Activated T-helper 17 cell treated with anti-CD3 and anti-CD28 coated beads, Interleukin-2, amount 50 U/mL, for 72 hours (primary cell): ENCODE data around the gene CIDEB. TPM values are rescaled to one million over a fixed set of nuclear protein-coding genes. Genes with fewer than 3 reads are reported as not detected.
"Not testable (repeated sequence)": the region's sequence is repeated elsewhere in the genome, so short reads cannot be mapped to it uniquely, and the experiment has no call there.

Experiments used
- ATAC-seq: fragments of 150-1000 bp; cut with Tn5 transposase; replicated peaks from 2 replicates; pipeline ENCODE4 v1.10.0; 2021; ENCODE audit warnings: mild to moderate bottlenecking, moderate library complexity
- H3K27ac Mint-ChIP-seq: one replicate; pipeline ENCODE4 v1.8.0; 2022; ENCODE audit warnings: mixed read lengths
- H3K27me3 Mint-ChIP-seq: one replicate; pipeline ENCODE4 v1.8.0; 2022; ENCODE audit warnings: mixed read lengths
- H3K36me3 Mint-ChIP-seq: one replicate; pipeline ENCODE4 v1.8.0; 2022; ENCODE audit warnings: low read depth, mild to moderate bottlenecking, mixed read lengths
- H3K4me1 Mint-ChIP-seq: one replicate; pipeline ENCODE4 v1.8.0; 2022; ENCODE audit warnings: mixed read lengths
- H3K4me3 Mint-ChIP-seq: one replicate; pipeline ENCODE4 v1.8.0; 2022; ENCODE audit warnings: mild to moderate bottlenecking, mixed read lengths
- H3K9me3 Mint-ChIP-seq: one replicate; pipeline ENCODE4 v1.8.0; 2022; ENCODE audit warnings: mixed read lengths
- total RNA-seq, 2 donors: library from RNA; stranded (reverse); gene quantifications; one replicate each; pipeline ENCODE4 v1.2.3, GENCODE V29; 2022

CIDEB gene
- total RNA-seq, 2 donors from 2014 or later, result 14.9 to 28.1 TPM

DNA sequence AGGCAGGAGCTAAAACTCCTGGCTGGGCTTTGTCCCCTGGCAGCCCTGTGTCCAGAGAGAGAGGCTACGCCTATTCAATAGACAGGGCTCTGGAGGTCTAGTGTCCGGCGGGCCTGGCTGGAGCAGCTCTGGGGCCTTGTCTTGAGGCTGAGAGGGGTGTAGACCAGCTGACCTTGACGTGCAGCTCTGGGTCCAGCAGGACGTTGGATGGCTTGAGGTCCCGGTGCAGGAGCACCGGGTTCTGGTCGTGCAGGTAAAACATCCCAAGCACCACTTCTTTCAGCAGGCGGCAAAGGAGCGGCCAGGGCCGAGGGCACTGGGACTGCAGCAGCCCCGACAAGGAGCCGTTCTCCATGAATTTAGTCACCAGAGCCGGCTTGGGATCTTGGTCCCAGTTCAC is 31.1 kb upstream of the CIDEB start:
- no peak for ATAC-seq
- Mint-ChIP-seq H3K27me3 (peaks cover 8% of the 10 kb centered on the region), H3K4me3 (peak overlapping the region; percentile 88), H3K36me3 (peaks cover 37% of the 10 kb centered on the region), H3K27ac (no peak overlapping the region), H3K4me1 (peaks cover 4% of the 10 kb centered on the region), H3K9me3 (no peaks in the 10 kb centered on the region)

DNA sequence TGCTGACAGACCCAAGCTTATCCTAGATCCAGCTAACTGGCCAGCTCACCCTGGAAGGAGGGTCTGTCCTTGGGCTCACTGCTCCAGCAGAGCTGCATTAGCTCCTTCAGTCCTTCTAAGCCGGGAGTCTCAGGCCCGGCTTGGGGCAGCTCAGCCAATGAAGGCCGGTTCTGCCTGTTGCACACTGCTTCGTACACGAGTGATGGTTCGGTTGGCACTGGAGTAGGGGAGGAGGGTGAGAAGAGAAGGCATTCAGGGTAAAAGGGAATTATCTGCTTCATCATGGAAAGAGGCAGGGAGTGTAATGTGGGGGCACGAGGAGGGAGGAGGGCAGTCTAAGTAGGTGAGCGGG is 30.0 kb upstream of the CIDEB start:
- Mint-ChIP-seq H3K27ac (no peak overlapping the region), H3K4me3 (peak overlapping the region; percentile 88)
- ATAC-seq, result no peak

DNA sequence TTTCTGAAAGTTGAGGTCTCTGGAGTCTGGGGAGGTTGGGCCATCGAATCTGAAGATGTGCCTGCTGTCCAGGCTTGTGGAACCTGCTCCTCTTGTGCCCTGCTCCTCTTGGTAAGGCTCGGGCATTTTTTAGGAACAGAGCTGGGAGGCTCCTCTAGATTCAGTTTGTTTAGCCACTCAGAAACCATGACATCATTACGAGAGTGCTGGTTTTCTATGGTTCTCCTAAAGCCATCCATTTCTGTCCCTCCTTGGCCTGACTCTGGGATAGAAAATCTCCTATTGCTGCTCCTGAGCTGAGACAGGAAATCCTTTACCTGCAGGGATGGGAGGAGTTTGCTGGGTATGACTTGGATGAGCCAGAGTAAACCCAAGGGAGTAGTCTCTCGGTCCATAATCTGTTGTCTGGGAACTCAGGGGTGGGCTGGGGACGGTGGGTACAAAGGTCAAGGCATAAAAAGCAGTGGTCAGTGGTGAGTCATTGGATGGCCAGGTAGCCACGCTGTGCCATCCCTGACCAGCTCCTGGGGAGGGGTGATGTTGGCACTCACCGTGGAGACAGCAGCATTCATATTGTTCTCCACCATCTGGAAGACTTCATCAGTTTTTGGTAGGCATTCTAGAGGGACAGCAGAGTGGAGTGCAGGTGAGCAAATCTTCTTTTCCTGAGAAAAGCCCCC is 29.5 kb upstream of the CIDEB start:
- H3K9me3 Mint-ChIP-seq, result no peaks in the 10 kb centered on the region
- peaks cover 38% of the 10 kb centered on the region for H3K36me3 Mint-ChIP-seq
- no peak overlapping the region for H3K27ac Mint-ChIP-seq
- no peak for ATAC-seq
- peak overlapping the region; percentile 88 for H3K4me3 Mint-ChIP-seq
- H3K27me3 Mint-ChIP-seq, result peaks cover 8% of the 10 kb centered on the region
- H3K4me1 Mint-ChIP-seq, result peaks cover 10% of the 10 kb centered on the region

More for the DNA sequence above, 30.0 kb upstream of the CIDEB start:
- Mint-ChIP-seq H3K36me3 (peaks cover 37% of the 10 kb centered on the region), H3K4me1 (peaks cover 4% of the 10 kb centered on the region), H3K9me3 (no peaks in the 10 kb centered on the region), H3K27me3 (peaks cover 6% of the 10 kb centered on the region)

DNA sequence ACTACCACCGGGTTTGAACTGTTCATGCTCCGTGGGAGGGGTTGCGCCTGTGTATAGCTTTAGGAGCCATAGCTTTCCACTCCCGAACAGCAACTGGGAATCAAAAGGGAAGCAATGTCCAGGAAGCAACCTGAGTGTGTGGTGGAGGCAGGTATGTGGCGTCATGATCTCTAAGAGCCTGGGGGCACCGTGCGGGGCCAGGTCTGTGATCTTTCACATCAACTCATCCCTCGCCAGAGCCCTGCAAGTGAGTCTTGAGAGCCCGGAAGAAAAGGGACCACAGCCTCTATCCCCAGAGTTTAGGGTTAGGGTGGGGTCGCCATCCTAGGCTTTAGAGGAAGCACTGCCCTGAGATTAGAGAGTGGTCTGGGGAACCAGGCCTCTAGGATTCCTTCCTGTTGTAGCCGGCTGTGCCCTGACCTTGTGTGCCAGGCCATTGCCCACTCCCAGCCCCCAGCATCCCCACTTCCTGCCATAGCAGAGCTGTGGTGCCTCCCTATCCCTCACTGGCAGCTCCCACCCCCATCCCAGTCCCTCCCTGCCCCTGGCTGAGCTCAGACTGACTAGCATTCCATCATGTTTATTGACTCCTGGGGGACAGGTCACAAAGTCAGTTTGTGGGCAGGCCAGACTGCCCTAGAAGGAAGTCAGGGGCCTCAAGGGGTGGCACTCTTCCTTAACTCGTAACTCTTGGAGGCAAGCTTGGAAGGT is 27.8 kb upstream of the CIDEB start:
- peaks cover 43% of the 10 kb centered on the region for H3K36me3 Mint-ChIP-seq
- H3K4me1 Mint-ChIP-seq, result peaks cover 15% of the 10 kb centered on the region
- no peak for ATAC-seq
- H3K4me3 Mint-ChIP-seq, result peak overlapping the region; percentile 25
- peaks cover 12% of the 10 kb centered on the region for H3K27me3 Mint-ChIP-seq
- no peak overlapping the region for H3K27ac Mint-ChIP-seq
- H3K9me3 Mint-ChIP-seq, result no peaks in the 10 kb centered on the region

DNA sequence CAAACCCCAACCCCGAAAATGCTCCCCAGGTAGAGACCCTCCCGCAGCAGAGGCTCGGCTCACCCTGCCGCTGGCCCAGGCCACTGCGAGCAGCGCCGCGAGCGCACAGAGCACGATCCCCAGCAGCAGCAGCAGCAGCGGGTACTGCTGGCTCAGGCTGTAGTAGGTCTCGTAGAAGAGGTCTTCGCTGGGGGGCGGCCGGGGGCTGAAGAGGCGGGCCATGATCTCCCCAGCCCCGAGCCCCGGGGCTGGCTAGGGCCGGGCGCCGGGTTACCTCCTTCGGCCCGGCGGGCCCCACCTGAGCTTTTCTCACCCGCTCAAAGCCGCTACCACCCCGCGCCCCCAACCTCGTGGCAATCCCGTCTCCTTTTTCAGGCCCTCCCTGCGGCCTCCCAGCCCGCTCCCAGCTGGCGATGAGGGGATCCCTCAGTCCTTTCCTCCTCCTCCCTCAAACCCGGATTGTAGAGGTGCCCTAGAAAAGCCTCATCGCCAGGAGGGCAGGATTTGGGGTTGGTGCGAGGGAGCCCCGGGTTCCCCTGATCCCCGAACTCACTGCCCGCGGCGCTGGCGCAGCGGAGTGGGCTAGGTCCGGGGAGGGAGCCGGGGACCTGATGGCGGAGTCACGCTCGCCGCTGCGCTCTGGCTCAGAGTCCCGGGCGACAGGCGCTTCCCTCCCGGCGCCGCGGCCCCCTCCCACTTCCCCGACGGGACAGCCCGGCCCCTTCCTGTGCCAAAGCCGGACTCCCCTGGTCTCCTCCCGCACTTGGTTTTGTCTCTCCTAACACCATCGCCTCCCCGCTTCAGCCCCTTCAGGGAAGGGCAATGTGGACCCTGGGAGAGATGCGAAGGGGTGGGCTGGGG is 26.9 kb upstream of the CIDEB start, which contains the start of gene ADCY4:
Gene ADCY4, minus strand, starts transcription at position 641 of the 861 bp plus-strand sequence. Its CDS starts 419 bp downstream, at position 222.
- peaks cover 14% of the 10 kb centered on the region for H3K4me1 Mint-ChIP-seq

DNA sequence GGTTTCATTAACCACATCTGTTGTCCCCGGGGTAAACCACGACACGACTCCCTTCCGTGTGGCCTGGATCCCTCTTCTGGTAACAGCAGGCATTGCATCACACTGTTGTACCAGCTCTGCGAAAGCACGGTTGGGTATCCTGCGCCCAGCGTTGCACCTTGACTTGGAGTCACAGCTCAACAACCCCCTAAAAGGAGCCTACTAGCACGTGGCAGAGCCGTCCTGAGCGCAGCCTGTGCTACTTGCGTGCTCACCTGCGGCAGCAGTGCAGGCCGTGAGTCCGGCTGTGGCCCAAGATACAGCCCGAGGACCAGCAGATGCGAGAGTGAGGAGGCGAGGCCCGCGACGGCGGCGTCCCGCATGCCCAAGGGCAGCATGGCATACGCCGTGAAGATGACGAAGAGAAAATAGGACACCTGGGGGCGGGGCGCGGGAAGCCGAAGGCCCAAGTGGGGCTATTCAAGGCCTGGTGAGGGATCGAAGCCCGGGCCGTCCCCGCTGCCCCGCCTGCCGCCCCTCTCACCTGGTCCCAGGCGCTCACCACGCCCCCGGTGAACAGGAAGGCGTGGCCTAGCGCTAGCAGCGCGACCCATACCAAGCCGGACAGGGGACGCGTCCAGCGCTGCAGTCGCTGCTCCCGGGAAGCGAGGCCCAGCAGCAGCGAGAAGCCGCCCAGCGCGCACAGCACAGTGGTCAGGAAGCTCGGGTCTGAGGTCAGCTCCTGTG is 24.7 kb upstream of the CIDEB start:
- ATAC-seq, result peak; percentile 76
- H3K4me3 Mint-ChIP-seq, result peak overlapping the region; percentile 90
- no peaks in the 10 kb centered on the region for H3K9me3 Mint-ChIP-seq
- peak overlapping the region; percentile 77 for H3K27ac Mint-ChIP-seq
- peaks cover 31% of the 10 kb centered on the region for H3K36me3 Mint-ChIP-seq
- peaks cover 15% of the 10 kb centered on the region for H3K27me3 Mint-ChIP-seq
- peaks cover 20% of the 10 kb centered on the region for H3K4me1 Mint-ChIP-seq

More for the DNA sequence above, 26.9 kb upstream of the CIDEB start, which contains the start of gene ADCY4:
- H3K27me3 Mint-ChIP-seq, result peaks cover 15% of the 10 kb centered on the region
- H3K4me3 Mint-ChIP-seq, result peak within 1 kb of the TSS; percentile 90
- ATAC-seq, result no peak
- peaks cover 43% of the 10 kb centered on the region for H3K36me3 Mint-ChIP-seq
- no peak within 1 kb of the TSS for H3K27ac Mint-ChIP-seq
- H3K9me3 Mint-ChIP-seq, result no peaks in the 10 kb centered on the region

DNA sequence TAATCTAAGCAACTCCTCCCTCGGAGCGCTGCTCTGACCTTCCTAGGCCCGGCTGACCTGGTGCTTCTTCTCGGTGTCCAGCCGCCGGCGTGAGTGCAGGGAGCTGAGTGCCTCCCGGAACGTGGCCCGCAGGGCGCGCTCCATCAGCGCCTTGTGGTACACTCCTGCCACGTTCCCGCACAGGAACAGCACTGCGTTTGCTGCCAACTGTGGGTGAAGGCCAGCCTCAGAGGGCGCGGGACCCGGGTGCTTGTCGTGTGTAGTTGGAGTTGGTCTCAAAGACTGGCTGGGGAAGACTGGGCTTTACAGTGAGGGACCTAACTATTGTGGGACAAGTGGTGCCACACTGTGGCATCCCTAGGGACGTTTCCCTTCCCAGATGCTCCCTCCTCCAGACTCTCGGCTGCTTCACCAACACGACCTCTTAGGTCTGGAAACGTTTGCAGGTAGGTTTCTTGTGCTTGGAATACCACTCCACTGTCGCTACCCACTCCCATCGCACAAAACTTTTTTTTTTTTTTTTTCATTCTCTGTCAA is 24.0 kb upstream of the CIDEB start:
- Mint-ChIP-seq H3K36me3 (peaks cover 25% of the 10 kb centered on the region), H3K27ac (peak overlapping the region; percentile 77), H3K27me3 (peaks cover 15% of the 10 kb centered on the region), H3K4me3 (peak overlapping the region; percentile 90), H3K9me3 (no peaks in the 10 kb centered on the region), H3K4me1 (peaks cover 20% of the 10 kb centered on the region)
- ATAC-seq, result no peak

DNA sequence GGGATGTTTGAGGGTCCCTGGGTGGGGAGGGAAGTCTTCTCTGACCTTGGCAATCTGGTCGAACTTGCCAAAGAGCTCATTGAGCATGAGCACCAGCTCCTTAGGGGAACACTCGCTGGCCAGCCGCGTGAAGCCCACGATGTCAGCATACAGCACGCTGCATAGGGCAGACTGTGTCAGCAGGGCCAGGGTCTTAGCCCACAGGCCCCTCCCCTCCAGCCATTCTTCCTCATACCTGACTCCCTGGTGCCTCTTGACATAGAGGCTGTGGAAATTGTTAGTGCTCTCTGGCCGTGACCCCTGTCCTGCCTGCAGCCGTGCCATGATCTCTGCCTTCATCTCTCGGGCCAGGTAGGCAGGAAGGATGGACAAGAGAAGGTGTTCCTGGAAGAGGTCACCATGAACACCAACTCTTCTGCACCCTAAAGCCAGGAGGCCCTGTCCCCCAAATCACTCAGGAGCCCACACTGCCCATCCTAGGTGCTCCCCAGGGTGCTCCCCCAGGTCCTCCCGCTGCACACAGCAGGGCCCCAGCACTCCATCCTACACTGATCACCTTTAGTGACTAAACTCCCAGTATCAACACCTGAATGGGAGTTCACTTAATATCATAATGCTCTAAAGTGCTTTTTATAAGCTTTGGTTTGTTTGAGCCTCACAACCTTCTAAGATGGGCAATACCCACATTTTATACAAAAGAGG is 23.3 kb upstream of the CIDEB start:
- Mint-ChIP-seq H3K9me3 (no peaks in the 10 kb centered on the region), H3K27ac (no peak overlapping the region), H3K27me3 (peaks cover 15% of the 10 kb centered on the region), H3K36me3 (peaks cover 18% of the 10 kb centered on the region), H3K4me3 (peak overlapping the region; percentile 90), H3K4me1 (peaks cover 20% of the 10 kb centered on the region)
- ATAC-seq, result no peak

DNA sequence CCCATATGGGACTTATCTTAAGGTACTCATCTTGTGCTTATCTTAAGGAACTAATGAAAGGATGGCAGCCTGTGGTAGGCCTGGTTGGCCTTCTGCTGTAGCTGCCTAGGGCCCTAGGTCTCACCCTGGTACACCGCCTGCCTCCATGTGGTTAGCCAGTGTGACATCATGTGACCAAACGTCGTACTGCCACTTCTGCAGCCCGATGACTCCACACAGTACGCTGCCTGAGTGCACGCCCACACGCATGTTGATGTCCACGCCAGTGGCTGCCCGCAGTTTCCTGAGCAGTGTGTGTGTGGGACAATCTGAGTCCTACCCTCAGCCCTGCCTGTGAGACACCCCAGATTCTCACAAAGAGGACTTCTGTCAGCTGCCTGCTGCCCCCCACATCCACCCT is 22.0 kb upstream of the CIDEB start:
- no peak overlapping the region for H3K4me3 Mint-ChIP-seq
- H3K27me3 Mint-ChIP-seq, result peaks cover 9% of the 10 kb centered on the region
- ATAC-seq, result peak; percentile 82
- peaks cover 7% of the 10 kb centered on the region for H3K36me3 Mint-ChIP-seq
- H3K27ac Mint-ChIP-seq, result peak overlapping the region; percentile 31
- peaks cover 20% of the 10 kb centered on the region for H3K4me1 Mint-ChIP-seq
- H3K9me3 Mint-ChIP-seq, result no peaks in the 10 kb centered on the region

DNA sequence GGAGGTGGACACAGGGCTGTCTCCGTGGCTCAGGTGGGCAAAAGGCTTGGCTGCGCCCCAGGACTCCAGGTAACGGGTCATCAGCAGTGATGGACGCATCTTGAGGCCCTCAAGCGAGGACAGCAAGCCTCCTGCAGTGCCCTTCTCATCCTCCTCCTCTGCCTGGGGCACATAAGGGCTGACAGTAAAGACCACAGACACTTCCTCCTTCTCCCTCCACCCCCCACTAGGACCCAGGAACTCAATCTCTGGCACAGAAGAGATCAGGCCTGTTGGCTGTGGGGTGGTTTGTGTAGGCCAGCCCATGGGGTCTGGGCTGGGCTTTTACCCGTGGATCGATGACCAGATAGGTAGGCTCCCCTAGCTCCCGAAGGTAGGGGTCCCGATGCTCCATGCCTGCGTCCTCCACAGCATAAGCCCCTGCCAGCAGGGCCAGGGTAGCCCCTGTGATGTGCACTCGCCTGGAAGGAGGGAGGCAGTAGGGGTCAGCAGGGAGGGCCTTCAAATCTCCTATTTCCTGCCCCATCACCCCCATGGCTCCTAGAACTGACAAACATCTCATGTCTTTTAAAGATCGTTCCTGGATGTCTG is 21.4 kb upstream of the CIDEB start:
- Mint-ChIP-seq H3K27me3 (peaks cover 9% of the 10 kb centered on the region), H3K4me3 (no peak overlapping the region), H3K27ac (peak overlapping the region; percentile 74), H3K36me3 (peaks cover 6% of the 10 kb centered on the region), H3K4me1 (peaks cover 20% of the 10 kb centered on the region), H3K9me3 (no peaks in the 10 kb centered on the region)
- no peak for ATAC-seq

DNA sequence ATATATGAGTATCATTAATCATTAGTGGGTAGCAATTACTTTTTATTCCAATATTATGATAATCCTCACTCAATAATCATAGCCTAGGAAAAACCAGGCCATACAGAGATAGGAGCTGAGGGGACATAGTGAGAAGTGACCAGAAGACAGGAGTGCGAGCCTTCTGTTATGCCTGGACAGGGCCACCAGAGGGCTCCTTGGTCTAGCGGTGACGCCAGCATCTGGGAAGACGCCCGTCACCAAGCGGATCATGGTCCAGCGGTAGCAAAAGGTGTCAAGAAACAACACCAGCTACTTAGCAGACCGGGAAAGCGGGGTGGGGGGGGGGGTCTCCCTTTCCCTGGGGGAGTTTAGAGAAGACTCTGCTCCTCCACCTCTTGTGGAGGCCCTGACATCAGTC is 20.1 kb upstream of the CIDEB start:
- H3K36me3 Mint-ChIP-seq, ATAC-seq, H3K4me3 Mint-ChIP-seq, H3K27ac Mint-ChIP-seq, H3K9me3 Mint-ChIP-seq, H3K27me3 Mint-ChIP-seq: not testable (repeated sequence)
- peaks cover 20% of the 10 kb centered on the region for H3K4me1 Mint-ChIP-seq

DNA sequence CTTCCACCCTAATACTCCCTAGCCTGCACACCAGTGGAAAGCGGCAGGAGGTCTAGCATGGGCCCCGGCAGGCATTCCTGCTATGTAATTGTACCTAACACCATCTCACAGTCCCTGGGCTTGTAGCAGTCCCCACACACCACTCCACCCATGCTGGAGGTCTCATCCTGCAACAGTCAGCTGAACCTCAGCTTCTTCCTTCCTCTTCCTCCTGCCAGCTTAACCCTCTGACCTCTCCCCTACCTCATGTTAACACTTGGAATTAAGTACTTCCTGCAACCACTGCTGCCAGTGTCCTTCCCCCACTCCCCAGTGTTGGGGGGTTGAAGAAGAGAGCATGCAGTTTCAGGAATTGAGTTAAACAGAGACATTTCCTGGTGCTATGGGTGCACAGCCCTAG is 19.5 kb upstream of the CIDEB start:
- Mint-ChIP-seq H3K4me1 (peaks cover 14% of the 10 kb centered on the region), H3K4me3 (no peak overlapping the region), H3K36me3 (peaks cover 5% of the 10 kb centered on the region), H3K27ac (no peak overlapping the region), H3K27me3 (peaks cover 7% of the 10 kb centered on the region), H3K9me3 (no peaks in the 10 kb centered on the region)
- ATAC-seq, result no peak

DNA sequence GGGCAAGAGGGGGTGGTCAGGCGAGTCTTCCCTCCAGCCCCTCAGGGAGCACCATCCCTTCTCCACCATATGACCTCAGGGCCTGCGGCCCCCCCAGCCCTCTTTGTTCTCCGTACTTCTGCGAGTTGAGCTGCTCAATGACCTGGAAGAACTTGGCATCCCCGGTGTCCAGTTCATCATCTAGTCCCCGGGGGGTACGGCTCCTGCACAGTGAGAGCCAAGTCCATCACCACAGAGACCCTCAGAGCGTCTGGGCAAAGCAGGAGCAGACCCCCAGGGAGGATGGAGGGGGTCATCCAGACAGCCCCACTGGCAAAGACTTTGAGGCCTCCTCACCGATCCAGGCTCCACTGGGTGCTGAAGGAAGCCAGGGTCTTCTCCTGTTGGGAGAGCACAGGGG is 18.2 kb upstream of the CIDEB start:
- H3K4me3 Mint-ChIP-seq, result no peak overlapping the region
- H3K36me3 Mint-ChIP-seq, result no peaks in the 10 kb centered on the region
- H3K4me1 Mint-ChIP-seq, result peaks cover 10% of the 10 kb centered on the region
- no peak overlapping the region for H3K27ac Mint-ChIP-seq
- ATAC-seq, result no peak
- peaks cover 5% of the 10 kb centered on the region for H3K27me3 Mint-ChIP-seq
- no peaks in the 10 kb centered on the region for H3K9me3 Mint-ChIP-seq
